OCI-LY3 (cell line): ENCODE results near the gene KCNS3.

Experiments
- H2AFZ ChIP-seq: fragments of 200-600, 300-600 bp; shearing (Covaris generic); 2 replicates; pipeline ENCODE4 v1.6.0; 2014; ENCODE audit warnings: antibody characterized with exemption, low read depth, low read length
- H3K27ac ChIP-seq: fragments of 200-600, 300-600 bp; sonication (generic); 2 replicates; pipeline ENCODE4 v1.5.1; 2014; ENCODE audit warnings: mild to moderate bottlenecking, low read length, moderate library complexity, mixed read lengths
- H3K27me3 ChIP-seq: fragments of 200-600, 300-600 bp; sonication (generic); 2 replicates; pipeline ENCODE4 v1.6.1; 2014; ENCODE audit warnings: low read depth, low read length, mixed read lengths
- H3K36me3 ChIP-seq: fragments of 200-600, 300-600 bp; sonication (generic); replicated peaks from 2 replicates; pipeline ENCODE3; 2014; ENCODE audit warnings: low read depth, low read length, mixed read lengths
- H3K4me1 ChIP-seq: fragments of 300-600, 200-600 bp; sonication (generic); 2 replicates; pipeline ENCODE4 v1.6.1; 2014; ENCODE audit warnings: low read length, mixed read lengths
- H3K4me2 ChIP-seq: fragments of 200-600, 300-600 bp; sonication (generic); 2 replicates; pipeline ENCODE4 v1.6.1; 2014; ENCODE audit warnings: low read length, mixed read lengths
- H3K4me3 ChIP-seq: fragments of 300-600, 200-600 bp; sonication (generic); 2 replicates; pipeline ENCODE4 v1.5.1; 2014; ENCODE audit warnings: antibody characterized with exemption, mild to moderate bottlenecking, low read length, moderate library complexity
- H3K79me2 ChIP-seq: fragments of 300-600, 200-600 bp; shearing (Covaris generic); 2 replicates; pipeline ENCODE4 v1.6.1; 2014; ENCODE audit warnings: mild to moderate bottlenecking, low read length, mixed read lengths
- H3K9ac ChIP-seq: fragments of 300-600, 200-600 bp; shearing (Covaris generic); 2 replicates; pipeline ENCODE4 v1.6.0; 2014; ENCODE audit warnings: mild to moderate bottlenecking, low read length, moderate library complexity
- H3K9me3 ChIP-seq: fragments of 200-600, 300-600 bp; shearing (Covaris generic); 2 replicates; pipeline ENCODE4 v1.6.1; 2014; ENCODE audit warnings: low read length, mixed read lengths; ENCODE audit not compliant: insufficient read depth
- H4K20me1 ChIP-seq: fragments of 200-600, 300-600 bp; sonication (generic); 2 replicates; pipeline ENCODE4 v1.6.1; 2016; ENCODE audit warnings: low read length, mixed read lengths; ENCODE audit not compliant: insufficient read depth
- EZH2phosphoT487 ChIP-seq: fragments of 200-600 bp; shearing (Covaris generic); IDR thresholded peaks from 2 replicates; pipeline ENCODE4 v1.6.1; 2018; ENCODE audit warnings: antibody characterized with exemption, mixed run types, low read depth
- TF ChIP-seq, protein P1 (sequence below): fragments of 200-600, 300-600 bp; sonication (generic); IDR thresholded peaks from 2 replicates; pipeline ENCODE4 v1.5.1; 2014; ENCODE audit warnings: antibody characterized with exemption, low read length, low read depth

The KCNS3 gene

DNA sequence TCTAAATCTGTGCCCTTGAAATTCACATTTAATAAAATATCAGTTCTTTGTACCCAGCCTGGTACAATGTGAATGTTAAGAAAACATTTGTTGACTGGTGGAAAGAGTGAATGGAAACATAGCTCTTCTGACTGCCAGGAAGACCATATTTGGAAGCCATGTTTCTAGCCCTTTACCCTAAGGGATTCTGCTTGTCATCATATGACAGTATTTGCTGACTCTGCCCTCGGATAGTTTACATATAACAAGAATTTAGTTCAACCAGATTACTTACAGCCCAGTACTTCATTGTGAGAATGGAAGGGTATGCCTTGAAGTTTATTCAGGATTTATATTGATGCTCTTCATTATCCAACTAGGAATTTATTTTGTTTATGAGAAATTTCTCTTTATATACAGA, 13.8 kb upstream of the KCNS3 start:
- 0 out of 2 replicates have a peak, but pooled peaks cover 3% of the 10 kb centered on the region for H3K27me3 ChIP-seq
- H4K20me1 ChIP-seq: no peaks in the 10 kb centered on the region
- no peak overlapping the region for H3K9ac ChIP-seq
- peaks cover 6% of the 10 kb centered on the region for H3K4me1 ChIP-seq
- no peaks in the 10 kb centered on the region for H3K79me2 ChIP-seq
- H2AFZ ChIP-seq: no peak overlapping the region
- no peak overlapping the region for H3K4me2 ChIP-seq
- no peaks in the 10 kb centered on the region for H3K36me3 ChIP-seq
- H3K9me3 ChIP-seq: no peaks in the 10 kb centered on the region
- no peak overlapping the region for H3K27ac ChIP-seq
- TF ChIP-seq, protein P1, sequence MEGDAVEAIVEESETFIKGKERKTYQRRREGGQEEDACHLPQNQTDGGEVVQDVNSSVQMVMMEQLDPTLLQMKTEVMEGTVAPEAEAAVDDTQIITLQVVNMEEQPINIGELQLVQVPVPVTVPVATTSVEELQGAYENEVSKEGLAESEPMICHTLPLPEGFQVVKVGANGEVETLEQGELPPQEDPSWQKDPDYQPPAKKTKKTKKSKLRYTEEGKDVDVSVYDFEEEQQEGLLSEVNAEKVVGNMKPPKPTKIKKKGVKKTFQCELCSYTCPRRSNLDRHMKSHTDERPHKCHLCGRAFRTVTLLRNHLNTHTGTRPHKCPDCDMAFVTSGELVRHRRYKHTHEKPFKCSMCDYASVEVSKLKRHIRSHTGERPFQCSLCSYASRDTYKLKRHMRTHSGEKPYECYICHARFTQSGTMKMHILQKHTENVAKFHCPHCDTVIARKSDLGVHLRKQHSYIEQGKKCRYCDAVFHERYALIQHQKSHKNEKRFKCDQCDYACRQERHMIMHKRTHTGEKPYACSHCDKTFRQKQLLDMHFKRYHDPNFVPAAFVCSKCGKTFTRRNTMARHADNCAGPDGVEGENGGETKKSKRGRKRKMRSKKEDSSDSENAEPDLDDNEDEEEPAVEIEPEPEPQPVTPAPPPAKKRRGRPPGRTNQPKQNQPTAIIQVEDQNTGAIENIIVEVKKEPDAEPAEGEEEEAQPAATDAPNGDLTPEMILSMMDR: no peak
- TF ChIP-seq EZH2phosphoT487: no peak
- H3K4me3 ChIP-seq: no peak overlapping the region

DNA sequence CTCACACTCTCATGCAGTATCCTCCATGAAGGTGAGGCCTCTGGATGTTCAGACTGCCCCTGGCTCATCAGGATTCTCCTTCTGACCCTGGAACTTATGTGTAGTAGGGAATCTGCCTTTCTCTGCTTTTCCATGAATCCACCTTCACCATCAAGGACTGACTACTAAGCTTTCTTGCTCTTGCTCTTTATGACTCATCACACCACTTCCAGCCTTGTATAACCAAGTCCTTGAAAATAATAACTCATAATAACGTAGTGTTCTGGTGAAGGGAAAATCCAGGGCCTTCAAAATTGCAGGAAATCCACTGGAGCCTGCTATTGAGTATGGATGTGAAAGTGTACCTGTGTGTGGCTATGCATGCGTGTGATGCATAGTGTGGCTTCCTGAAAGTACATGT, 11.3 kb upstream of the KCNS3 start:
- Histone ChIP-seq H4K20me1 (no peaks in the 10 kb centered on the region), H3K36me3 (no peaks in the 10 kb centered on the region), H3K4me2 (no peak overlapping the region), H3K79me2 (no peaks in the 10 kb centered on the region), H2AFZ (no peak overlapping the region), H3K9ac (no peak overlapping the region), H3K9me3 (no peaks in the 10 kb centered on the region), H3K4me1 (peaks cover 6% of the 10 kb centered on the region), H3K27me3 (no peaks in the 10 kb centered on the region), H3K4me3 (no peak overlapping the region), H3K27ac (no peak overlapping the region)
- TF ChIP-seq, protein P1: no peak
- no peak for TF ChIP-seq EZH2phosphoT487

DNA sequence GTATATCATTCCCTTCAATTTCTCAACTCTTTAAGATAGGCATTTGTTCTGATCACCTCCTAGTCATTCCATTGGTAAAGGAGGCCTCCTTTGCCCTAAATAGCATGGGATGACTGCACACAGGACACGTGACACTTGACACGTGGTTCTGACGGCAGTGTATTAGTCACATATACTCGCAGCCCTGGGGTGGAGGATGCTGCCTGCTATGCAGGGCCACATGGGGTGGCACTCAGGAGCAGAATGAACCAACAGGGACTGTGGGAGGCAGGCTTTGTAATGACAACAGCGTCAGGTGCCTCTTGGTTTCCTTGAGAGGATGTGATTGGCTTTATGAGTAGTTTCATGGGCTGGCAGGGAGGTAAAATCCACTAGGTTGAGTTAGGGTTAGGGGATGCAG, 9.3 kb upstream of the KCNS3 start:
- no peaks in the 10 kb centered on the region for H3K79me2 ChIP-seq
- no peak for TF ChIP-seq EZH2phosphoT487
- TF ChIP-seq, protein P1: no peak
- no peak overlapping the region for H3K27ac ChIP-seq
- no peak overlapping the region for H3K4me3 ChIP-seq
- no peak overlapping the region; the same call in 1 of the 2 replicates for H2AFZ ChIP-seq
- no peaks in the 10 kb centered on the region for H4K20me1 ChIP-seq
- no peaks in the 10 kb centered on the region for H3K36me3 ChIP-seq
- H3K9me3 ChIP-seq: no peaks in the 10 kb centered on the region
- no peaks in the 10 kb centered on the region for H3K27me3 ChIP-seq
- no peak overlapping the region for H3K9ac ChIP-seq
- no peak overlapping the region; the same call in 1 of the 2 replicates for H3K4me2 ChIP-seq
- H3K4me1 ChIP-seq: no peaks in the 10 kb centered on the region

DNA sequence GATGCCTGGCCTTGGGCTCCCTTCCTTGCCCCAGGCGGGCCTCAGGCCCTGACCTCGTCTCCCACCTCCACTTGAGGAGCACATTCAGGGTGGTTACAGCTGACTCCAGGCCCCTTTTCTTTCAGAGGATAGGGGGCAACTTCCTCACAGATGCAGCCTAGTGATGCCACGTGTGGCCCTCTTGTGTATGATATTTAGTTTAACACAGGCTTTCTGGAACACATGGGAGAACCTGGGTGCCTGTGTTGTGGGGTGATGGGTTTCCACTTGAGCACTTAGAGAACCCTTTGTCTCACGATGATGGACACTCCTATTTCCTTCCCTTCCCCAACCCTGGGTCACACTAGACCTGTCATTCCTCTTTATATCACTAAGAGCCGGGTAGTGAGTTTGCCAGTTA, 6.8 kb upstream of the KCNS3 start:
- Histone ChIP-seq H3K4me1 (no peaks in the 10 kb centered on the region), H3K79me2 (no peaks in the 10 kb centered on the region), H3K9me3 (no peaks in the 10 kb centered on the region), H2AFZ (no peak overlapping the region), H3K36me3 (no peaks in the 10 kb centered on the region), H3K27ac (no peak overlapping the region), H3K27me3 (peaks cover 16% of the 10 kb centered on the region), H3K4me3 (no peak overlapping the region), H3K4me2 (no peak overlapping the region), H3K9ac (no peak overlapping the region), H4K20me1 (no peaks in the 10 kb centered on the region)
- TF ChIP-seq, protein P1: no peak
- TF ChIP-seq EZH2phosphoT487: no peak
